ENCODE data around the gene GSK3B.
"Not testable (repeated sequence)": the region's sequence is repeated elsewhere in the genome, so short reads cannot be mapped to it uniquely, and the experiment has no call there.

GSK3B gene

GRCh38 chr3:120053647-120054046 is 40.6 kb downstream of the GSK3B start:
- DNase-seq (ENCODE audit: low read depth) = not testable (repeated sequence)

GRCh38 chr3:120052677-120053076 is 41.6 kb downstream of the GSK3B start:
- DNase-seq (ENCODE audit: low read depth) = peak; percentile 16

- DNase-seq (ENCODE audit: low read depth) = no peak
These were observed 42.0 kb downstream of the GSK3B start for GRCh38 chr3:120052225-120052624.

DNA sequence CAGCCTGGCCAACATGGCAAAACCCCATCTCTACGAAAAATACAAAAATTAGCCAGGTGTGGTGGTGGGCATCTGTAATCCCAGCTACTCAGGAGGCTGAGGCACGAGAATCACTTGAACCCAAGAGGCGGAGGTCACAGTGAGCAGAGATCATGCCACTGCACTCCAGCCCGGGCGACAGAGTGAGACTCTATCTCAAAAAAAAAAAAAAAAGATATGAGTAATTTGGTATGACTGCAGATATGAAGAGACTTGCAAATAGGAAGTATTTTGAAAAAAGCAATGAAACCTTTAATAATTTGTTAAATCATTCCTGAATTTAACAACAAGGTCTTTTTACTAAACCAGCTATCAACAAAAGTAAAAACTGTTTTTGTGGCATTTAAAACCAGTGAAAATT is 42.7 kb downstream of the GSK3B start:
- DNase-seq (ENCODE audit: low read depth) = not testable (repeated sequence)

DNA sequence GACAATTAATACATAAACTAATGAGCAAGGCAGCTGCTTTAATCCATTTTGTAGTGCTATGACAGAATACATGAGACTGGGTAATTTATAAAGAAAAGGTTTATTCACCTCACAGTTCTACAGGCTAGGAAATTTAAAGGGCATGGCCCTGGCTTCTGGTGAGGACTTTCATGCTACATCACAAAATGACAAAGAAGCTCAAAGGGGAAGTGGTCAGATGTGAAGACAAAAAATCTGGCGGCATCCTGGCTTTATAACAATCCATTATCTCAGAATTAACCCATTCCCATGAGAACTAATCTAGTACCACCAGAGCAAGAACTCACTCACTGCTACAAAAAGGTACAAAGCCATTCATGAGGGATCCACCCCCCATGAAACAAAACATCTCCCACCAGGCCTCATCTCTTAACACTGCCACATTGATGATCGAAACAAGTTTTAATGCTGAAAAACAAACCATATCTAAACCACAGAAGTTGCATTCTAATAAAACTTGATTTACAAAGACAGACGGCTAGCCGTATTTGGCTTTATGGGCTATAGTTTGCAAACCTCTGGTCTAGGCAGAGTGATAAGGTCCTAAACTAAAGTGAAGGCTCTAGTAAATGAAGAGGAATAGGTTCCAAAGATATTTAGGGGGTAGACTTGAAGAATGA is 44.2 kb downstream of the GSK3B start:
- DNase-seq (ENCODE audit: low read depth) = no peak

- no peak for DNase-seq (ENCODE audit: low read depth)
These were observed 45.2 kb downstream of the GSK3B start for GRCh38 chr3:120049072-120049471.

DNA sequence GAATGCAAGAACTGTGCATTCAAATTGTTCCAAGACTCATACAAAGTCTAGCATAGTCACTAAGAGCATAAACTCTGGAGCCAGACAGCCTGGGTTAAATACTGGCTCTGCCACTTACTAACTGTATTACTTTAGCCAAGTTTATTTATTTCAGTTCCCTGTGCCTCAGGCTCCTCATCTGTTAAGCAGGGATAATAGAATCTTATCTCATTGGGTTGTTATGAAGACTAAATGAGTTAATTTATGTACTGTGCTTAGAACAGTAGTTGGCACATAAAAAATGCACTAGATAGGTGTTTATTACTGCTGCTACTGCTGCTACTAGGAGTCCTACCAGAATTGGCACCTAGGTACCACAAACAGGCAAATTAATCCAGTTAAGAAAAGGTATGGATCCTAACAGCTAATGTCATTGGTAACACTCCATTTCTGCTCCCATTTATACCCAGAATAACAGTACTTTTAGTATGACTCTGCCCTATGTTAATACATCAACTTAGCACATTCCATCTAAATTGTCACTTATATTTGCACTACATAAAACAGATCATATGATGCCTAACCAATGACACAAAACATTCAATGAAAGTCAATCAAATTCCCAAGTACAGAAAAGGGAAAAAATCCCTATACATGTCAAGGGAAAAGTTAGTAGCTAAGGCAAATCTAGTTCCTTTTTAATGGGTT is 45.7 kb downstream of the GSK3B start:
- peak; percentile 36 for DNase-seq (ENCODE audit: low read depth)

GRCh38 chr3:120047686-120048085 is 46.6 kb downstream of the GSK3B start:
- no peak for DNase-seq (ENCODE audit: low read depth)

DNA sequence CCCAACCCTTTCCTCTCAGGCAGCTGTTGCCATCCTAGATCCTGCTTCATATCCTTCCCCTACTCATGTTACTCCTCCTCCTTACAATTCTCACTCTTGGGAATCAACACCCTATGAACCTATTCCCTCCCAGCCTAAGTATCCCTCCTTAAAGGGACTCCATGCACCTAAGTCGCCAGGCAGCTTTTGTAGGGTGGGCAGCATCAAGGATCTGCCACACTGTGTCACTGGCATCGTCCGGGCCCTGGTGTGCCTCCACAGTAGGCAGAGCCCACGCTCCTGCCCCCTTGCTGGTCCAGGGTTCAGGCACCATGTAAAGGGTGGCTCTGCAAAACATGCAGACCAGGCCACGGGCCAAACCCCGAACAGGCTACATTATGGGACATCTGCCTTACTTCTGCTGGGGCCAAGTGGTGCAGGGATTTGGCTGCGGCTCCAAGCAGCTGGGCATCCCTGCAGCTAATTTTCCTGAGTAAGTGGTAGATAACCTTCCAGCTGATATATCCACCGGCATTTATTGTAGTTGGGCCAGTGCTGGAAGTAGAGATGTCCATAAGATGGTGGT is 53.4 kb downstream of the GSK3B start:
- no peak for DNase-seq (ENCODE audit: low read depth)

GRCh38 chr3:120039642-120040610 is 54.3 kb downstream of the GSK3B start:
- DNase-seq (ENCODE audit: low read depth) = no peak

DNA sequence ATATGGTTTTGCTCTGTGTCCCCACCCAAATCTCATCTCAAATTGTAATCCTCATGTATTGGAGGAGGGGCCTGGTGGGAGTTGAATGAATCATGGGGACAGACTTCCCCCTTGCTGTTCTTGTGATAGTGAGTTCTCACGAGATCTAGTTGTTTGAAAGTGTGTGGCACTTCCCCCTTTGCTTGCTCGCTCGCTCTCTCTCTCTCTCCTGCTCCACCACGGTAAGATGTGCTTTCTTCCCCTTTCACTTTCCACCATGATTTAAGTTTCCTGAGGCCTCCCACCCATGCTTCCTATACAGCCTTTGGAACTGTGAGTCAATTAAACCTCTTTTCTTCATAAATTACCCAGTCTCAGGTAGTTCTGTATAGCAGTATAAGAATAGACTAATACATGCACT is 60.7 kb downstream of the GSK3B start:
- no peak for DNase-seq (ENCODE audit: low read depth)

DNA sequence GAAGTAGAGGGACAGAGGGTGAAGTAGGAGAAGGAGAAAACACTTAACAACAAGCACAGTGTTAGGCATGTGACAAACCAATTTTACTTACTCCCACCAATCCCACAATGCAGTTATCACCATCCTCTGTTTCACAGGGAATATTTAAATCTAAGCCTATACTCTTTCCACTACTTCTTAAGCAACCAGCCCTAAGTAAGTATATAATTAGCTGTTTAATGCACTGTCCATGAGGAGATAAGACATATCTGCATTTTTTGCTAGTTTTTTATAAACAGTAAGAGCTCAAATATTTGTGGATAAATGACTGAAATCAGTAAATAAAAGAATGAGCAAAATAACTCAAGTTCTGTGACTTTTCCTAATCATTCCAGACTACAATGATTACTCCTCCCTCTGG is 62.7 kb downstream of the GSK3B start:
- DNase-seq (ENCODE audit: low read depth) = no peak

GRCh38 chr3:120029749-120030148 is 64.5 kb downstream of the GSK3B start:
- no peak for DNase-seq (ENCODE audit: low read depth)

GRCh38 chr3:120028271-120029047 is 65.8 kb downstream of the GSK3B start:
- no peak for DNase-seq (ENCODE audit: low read depth)

GRCh38 chr3:120027226-120027625 is 67.0 kb downstream of the GSK3B start:
- DNase-seq (ENCODE audit: low read depth) = no peak

DNA sequence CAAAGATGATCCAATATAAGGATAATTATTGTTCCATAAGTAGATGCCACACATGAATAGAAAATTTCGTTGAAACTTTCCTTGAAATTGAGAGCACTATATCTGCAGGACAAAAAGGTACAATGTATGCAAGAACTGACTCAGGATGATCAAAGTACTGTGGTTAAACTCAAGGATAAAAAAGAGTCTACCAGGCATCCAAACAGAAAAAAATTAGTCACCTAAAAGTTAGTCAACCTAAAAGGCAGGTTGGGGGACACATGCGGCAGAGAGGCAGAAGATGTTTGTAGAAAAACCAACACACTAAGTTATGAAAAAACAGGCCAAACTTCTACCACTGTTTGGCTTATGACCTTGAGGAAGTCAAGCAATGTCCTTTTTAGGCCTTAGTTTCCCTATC is 68.7 kb downstream of the GSK3B start:
- no peak for DNase-seq (ENCODE audit: low read depth)

- DNase-seq (ENCODE audit: low read depth) = no peak
These were observed 70.1 kb downstream of the GSK3B start for GRCh38 chr3:120024103-120024502.

- DNase-seq (ENCODE audit: low read depth) = peak; percentile 46
These were observed 71.5 kb downstream of the GSK3B start for GRCh38 chr3:120022729-120023128.

DNA sequence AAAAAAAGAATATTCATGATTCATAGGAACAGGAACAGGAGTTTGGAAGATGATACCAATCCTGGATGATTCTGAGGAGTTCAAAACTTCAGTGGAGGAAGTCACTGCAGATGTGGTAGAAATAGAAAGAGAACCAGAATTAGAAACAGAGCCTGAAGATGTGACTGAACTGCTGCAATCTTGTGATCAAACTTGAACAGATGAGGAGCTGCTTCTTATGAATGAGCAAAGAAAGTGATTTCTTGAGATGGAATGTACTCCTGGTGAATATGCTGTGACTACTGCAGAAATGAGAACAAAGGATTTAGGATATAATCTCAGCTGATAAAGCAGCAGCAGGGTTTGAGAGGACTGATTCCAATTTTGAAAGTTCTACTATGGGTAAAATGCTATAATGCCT is 72.7 kb downstream of the GSK3B start:
- DNase-seq (ENCODE audit: low read depth) = peak; percentile 53

GRCh38 chr3:120018299-120018698 is 75.9 kb downstream of the GSK3B start:
- no peak for DNase-seq (ENCODE audit: low read depth)

DNA sequence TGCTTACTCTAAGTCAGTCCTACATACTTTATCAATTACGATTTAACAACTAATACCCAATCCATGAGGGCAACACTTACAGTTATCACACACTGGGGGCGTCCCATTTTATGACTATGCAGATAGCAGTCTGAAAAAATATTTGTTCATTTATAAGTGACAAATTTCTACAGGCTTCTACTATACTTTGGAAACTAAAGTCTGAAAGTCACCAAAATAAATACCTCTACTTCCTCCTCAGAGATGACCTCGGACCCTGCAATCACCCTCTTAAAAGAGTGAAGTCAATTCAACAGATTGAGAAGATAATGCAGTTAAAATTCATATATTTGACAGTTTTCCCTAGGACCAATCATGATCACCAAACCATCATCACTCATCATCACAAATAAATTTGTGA is 76.6 kb downstream of the GSK3B start:
- no peak for DNase-seq (ENCODE audit: low read depth)

GRCh38 chr3:120013481-120013880 is 80.8 kb downstream of the GSK3B start:
- peak; percentile 47 for DNase-seq (ENCODE audit: low read depth)

All from EH (cell line).